Left ventricle myocardium superior (tissue), 1 donor: ENCODE data around the gene TRIB2. TPM values are rescaled to one million over a fixed set of nuclear protein-coding genes. Genes with fewer than 3 reads are reported as not detected.

Source experiments
- microRNA-seq: library from miRNA; unstranded; fragments of <30 nt; microRNA quantifications from one replicate; pipeline ENCODE4 v1.2.0, GENCODE V29; 2020; ENCODE audit warnings: borderline number of aligned reads
- total RNA-seq: library from RNA; stranded (reverse); fragmentation: NEBNext Ultra II Directional; extraction: Animal tissue kit (Norgen Biotek cat#: 25700); gene quantifications from one replicate; pipeline ENCODE4 v1.2.1, GENCODE V29; 2021
- donor health status: DM: no; HTN: yes; CAD: no; lungs with severe emphysema.

The TRIB2 gene
- total RNA-seq, 1 donor from 2014 or later: 29.4 TPM

Small RNA genes within 50 kb of the gene (microRNA-seq; reads per million reads assigned to microRNA genes)
- gene MIR3125: not detected
